Glomerular visceral epithelial cell (primary cell): ENCODE measurements around the gene PARD3B.
A peak's percentile ranks its signal among the peaks of the same experiment; 100 is the strongest.

Source experiments
- DNase-seq: peaks from one replicate; pipeline ENCODE4 v3.0.0-alpha.2; 2016; ENCODE audit errors: extremely low spot score

The PARD3B gene

DNA sequence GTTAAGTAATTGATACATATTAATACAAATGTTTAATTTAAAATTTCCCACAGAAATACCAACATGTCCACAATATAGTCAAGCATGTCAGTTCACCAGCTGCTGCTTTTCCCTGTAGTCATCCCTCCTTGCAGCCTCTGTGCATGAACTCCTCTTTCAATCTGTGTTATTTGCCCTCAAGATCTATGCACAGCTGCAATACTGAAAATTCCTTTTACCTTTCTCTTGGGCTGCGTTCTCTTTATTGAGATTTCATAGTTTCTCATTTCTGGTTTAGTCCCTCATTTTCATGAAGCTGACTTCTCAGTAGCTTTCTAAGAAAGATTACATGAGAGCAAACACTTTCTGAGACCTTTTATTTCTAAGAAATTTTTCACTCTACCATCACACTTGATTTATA lies 464.9 kb downstream of the PARD3B start:
- DNase-seq = no peak

DNA sequence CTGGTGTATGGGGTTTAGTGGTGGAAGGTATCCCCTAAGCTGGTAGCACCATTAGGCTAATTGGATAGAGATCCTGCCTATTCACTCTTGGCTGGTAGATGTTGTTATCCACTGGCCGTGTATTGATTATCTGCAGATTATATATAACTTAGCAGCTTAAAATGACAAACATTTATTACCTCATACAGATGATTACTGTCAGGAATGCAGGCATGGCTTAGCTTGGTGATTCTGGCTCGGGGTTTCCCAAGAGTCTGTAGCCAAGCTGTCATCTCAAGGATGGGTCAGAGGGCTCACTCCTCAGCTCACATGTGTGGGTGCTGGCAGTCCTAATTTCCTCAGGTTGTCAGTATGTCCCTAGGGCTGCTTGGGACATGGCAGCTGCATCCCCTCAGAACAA lies 465.8 kb downstream of the PARD3B start:
- no peak for DNase-seq

DNA sequence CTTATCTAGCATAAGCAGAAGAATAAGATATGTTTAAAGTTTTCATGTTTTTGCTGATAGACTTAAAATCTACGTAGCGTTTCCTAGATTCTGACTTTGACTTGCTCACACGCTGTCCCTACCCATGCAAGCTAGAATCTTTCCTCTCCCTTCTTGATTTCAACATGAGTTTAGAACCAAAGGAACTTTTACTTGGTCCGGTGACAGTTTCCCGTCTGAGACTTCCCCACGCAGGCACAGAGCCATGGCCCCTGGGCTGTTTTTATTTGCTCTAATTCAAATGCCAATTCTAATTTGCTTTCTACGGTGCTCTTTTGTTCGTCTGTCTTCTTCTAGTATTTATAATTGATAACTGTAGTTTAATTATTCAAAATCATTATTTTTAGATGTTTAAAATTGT lies 467.7 kb downstream of the PARD3B start:
- no peak for DNase-seq

DNA sequence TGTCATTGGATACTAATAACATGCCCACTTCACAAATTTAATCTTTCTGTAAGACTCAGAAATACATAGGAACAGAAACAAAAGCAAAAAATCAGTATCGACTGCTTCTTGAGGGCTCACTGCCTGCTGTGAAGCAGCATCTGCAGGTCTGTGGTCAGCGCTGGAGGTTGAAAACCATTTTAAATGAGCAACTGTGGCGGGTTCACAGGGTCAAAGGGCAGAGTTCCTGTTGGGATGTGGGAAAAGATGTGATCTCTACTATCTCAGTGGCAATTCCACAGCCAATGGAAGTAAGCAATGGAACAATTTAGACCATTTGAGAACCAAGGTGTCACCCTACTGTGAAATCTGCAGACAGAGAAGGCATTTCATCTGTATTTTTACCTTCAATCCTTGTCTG lies 468.3 kb downstream of the PARD3B start:
- no peak for DNase-seq

DNA sequence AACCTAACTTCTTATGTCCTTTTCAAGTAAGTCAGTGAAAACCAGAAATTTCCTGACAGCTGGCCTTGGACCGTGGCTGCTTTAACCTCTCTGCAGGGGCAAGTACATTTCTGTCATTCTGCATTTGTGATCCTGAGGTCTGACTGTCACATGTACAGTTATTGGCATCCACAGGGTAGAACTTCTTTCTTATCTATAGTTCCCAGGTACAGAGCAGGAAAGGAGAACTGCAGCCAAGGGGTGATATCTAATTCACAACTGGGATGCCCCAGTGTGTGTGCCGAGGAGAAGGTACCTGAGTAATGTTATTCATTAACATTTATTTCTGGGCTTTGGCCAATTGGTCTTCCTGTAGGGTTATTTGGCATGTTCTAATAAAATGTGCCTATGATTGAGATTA lies 468.9 kb downstream of the PARD3B start:
- no peak for DNase-seq

DNA sequence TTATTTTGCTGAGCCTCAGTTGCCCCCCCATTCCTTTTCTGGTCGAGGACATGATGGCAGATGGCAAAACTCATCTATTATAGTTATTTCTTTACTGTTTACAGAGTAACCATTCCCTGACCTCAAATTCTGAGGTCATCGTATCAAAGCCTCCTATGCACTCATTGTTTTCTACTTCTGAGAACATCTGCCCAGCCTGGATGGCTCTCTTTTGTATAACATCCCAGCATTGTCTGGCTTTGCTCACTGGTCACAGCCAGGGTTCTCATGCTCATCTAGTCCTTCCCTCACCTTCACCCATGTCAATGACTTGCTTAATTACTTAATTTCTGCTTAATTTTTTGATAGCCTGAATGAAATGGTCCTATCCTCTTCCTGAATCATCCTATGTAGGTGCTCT lies 472.1 kb downstream of the PARD3B start:
- no peak for DNase-seq

DNA sequence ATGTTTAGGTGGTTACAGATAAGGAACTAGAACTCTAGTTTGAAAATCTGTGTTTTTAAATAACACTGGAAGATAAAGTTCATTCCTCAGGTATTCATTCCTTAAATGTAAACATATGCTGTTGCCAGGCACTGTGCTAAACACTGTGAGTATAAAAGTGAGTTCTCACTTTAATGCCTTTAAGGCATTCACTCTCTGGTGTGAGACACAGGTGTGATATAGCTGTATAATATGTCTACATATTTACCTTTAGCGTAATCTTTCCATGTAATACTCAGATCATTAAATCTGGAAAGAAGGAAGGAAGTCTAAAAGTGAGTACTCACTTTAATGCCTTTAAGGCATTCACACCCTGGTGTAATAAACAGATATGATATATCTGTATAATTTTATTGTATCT lies 472.6 kb downstream of the PARD3B start:
- no peak for DNase-seq

DNA sequence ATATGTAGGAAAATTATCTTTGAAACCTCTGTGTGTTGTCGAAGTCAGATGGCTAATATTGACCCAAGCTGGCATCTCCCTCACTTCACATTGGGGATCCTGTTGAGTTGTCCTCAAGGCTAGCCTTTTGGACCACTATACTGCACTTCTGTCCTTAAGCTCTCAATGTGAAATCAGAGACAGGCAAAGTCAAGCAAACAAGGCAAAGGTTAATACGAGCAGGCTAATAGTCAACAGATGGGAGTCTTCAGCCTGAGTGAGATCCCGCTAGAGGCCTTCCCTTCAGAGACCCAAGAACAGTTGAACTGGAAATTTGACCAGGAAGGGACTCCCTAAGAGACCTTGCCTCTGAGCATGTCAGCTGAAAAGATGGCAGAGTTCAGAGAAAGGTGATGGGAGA lies 475.4 kb downstream of the PARD3B start:
- DNase-seq = no peak

DNA sequence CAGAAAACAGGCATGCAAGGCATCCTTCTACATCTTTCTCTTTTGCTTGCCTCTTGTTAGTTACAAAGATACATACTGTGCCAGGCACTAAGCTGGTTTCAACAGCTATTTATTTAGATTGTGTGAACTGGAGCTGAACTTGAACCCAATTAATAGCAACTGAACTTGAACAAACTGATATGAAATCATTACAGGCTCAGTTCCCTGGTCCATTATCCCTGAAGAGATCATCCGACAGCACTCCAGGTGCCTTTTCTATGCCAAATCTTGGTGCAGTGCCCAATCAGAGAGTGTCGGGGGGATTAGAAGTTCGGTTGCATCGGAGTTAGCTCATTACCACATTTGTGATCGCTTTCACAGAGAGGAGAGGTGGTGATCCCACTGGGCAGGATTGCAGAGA lies 477.6 kb downstream of the PARD3B start:
- no peak for DNase-seq

DNA sequence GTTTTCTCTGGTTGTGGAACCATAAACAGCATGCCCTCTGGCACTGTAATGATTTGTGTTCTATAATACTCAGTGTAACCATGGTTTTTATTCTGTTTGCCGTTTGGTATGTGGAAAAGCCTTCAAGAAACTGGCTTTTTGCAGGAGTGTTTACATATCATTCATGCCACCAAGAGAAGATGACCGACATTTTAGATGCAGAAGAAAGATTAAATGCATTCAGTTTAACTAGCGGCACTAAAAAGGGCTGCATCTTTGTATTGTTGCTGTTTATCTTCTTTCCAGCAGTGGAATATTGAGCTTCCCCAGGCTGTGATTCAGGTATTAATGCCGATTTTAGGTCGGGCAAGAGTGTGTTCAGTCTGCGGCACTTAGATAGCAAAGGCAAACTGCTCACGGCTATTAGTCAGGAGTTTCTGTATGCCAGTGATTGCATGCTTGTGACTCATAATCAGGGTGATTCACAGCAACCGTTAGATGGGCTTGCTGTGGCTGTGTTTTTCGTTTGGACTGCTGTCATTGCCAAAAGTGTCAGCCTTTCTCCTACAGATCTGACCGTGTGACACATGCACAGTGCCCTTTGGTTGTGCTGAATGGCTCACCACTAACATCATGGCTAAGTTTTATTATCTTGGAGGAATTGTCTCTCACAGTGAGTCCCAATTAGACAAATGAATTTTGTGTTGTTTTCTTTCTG lies 479.7 kb downstream of the PARD3B start:
- peak; percentile 84 for DNase-seq

DNA sequence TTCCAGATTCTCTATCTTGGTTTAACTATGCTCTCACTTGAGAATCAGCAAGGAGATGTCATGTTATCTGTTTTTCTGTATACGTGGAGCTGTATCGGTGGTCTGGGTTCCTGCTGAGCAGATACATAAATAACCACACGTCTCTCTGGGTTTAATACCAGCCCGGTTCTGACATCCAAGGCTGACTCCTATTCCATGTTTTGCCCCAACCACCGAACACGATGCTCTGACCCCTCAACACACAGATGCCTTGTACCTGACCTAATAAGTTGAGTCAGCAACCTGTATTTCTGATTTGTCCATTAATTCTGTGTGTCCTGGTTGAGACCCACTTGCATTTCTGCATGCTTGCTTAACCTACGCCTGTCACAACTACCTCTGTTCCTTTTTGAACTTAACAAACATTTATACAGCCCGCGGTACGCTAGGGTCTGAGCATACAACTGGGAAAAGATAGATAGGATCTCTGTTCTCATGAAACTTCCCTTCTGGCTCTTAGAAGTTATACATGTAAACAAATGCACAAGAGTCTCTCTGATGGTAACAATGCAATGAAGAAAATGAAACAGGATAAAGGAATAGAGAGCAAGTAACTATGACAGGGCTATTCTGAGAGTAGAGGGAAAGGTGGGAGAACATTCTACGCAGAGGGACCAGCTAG lies 480.4 kb downstream of the PARD3B start:
- no peak for DNase-seq

DNA sequence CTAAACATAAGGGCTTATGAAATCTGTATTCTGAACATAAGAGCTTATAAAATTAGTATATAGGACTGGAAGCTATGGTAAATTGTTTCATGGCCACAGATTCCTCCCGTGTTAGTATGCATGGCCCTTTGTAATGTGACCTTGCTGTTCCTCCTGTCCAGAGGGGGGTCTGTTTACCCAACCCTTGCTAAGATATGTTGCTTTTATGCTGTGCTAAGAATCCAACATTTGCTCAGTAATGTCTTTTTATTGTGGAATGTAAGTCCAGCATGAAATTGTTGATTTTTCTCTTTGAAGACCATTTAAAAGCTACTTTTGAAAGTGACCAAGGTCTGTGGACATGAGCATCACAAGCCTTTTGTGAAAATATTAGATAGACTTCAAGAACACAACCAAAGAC lies 485.4 kb downstream of the PARD3B start:
- DNase-seq = no peak

DNA sequence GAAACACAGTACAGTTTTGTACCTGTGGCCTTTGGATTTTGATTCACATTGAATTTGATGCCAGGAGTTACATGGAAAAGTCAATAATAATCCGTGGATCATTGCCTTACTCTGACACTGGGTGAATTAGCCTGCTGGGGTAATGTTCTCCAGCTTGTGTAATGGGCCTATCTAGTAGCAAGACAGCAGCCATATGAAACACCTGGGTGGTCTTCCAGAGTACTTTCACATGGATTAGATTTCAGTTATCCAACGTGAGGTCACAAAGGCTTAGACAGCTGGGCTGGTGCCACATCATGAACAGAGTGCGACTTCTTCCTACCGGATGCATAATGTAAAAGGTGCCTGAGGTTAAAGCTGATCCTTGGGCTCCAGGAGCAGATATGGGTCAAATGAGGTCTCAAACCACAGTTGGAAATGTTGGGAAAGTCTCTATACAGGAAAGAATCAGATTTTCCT lies 486.8 kb downstream of the PARD3B start:
- no peak for DNase-seq

DNA sequence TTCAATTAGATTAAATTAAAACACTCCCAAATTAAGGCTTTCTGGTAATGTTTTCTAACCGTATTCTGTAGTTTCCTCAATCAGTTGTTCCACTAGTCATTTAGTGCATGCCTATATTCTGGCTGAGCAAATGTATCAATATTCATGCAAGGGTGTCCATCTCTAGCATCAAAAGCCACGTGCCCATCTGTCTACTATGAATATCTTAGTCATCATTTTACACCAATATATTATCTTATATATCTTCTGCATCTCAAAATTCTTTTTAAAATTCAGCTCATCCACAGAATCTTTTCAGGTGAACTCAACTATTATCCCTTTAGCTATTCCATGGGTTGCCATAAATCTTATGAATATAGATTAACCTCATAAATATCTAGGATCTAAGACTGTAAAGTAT lies 488.2 kb downstream of the PARD3B start:
- DNase-seq = no peak

DNA sequence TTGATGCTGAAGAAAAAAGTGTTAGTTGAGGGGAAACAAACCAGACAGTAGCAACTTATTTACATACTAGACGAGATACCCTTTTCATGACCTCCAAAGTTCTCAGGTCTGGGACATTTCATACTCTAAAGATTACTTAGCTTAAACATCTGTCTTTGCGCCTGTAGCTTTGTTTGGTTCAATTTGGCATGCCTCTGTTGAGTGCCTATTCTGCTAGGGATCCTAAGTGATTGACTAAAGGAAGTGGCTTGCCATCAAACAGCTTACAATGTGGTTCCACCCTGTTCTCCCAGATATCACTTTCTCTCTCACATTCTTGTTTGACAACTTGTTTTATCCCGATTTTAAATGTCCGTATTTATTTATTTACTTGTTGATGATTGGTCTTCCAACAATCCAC lies 488.8 kb downstream of the PARD3B start:
- no peak for DNase-seq

DNA sequence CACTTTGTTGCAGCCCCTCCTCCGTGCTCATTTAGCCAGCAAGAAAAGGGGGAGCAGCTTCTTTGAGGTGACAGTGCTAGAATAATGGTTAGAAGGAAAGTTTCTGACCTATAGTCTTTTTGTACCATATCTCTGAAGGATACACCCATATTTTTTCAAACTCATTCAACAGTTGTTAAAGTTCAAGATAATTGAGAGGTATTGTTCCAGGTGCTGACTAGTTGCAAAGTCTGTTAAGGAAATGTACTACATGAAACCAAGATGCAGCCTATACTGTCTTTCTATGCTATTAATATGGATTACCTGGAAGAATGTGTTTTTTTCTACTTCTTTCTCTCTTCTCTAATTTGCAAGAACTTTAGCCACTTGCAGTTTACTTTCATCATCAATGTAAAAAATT lies 495.0 kb downstream of the PARD3B start:
- DNase-seq = no peak

DNA sequence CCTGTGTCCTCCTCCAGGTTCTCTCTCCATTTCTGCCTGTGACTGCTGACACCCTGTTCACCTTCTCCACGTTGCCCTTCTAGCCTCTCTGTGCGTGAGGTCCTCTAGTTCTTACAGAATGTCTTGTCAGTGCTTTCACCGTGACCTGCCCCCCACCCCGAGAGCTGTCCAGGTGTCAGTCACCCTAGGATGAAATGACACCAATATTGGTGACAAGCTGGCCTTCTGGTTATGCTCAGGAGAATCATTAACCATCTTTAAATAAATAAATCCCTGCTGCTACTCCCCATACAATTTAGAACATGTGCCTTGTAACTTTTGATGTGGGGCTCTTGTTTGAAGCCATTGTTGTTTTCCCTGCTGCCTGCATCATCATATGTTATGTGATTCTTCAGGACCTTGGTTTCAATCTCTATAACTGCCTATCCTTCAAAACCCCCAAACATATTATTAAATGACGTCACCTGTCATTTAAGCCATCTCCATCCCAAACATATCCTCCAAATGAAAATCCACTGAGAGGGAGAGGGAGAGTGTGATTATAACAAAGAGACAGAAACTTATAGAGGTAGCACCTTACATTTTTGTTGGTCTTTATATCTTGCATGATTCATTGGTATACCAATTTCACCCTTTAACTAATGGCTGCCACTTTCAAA lies 496.3 kb downstream of the PARD3B start:
- DNase-seq = no peak

DNA sequence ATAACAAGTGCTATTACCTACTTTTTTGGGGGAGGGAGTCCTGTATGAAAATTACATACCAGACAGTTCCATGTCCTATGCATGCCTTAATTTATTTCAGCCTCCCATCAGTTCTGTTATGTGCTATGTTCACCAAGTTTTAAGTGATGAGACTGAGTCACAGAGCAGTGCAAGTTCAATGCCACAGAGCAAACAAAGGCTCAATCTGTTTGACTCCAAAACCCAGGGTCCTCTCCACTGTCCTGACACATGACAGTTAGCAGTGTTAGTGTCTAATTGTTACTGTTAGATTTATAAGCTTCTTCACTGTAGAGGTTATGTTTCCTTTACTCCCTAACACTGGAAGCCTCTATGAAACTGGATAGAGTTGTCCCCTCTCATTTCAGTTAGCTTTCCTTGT lies 498.0 kb downstream of the PARD3B start:
- no peak for DNase-seq

DNA sequence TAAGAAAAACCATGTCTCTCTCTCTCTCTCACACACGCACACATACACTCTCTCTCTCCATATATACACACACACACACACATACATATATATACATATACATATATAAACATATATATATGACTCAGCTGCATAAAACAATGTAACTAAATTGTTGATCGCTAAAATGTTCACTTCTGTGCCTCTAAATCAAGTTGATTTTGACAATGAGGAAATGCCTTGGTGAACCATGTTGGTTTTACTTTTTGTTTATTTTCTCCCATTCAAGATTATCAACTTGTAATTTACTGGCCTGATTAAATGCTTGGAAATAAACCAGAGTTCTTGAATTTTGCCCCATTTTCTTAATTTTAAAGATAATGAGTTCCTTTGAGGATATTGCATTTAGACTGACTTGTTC lies 500.4 kb downstream of the PARD3B start:
- no peak for DNase-seq

DNA sequence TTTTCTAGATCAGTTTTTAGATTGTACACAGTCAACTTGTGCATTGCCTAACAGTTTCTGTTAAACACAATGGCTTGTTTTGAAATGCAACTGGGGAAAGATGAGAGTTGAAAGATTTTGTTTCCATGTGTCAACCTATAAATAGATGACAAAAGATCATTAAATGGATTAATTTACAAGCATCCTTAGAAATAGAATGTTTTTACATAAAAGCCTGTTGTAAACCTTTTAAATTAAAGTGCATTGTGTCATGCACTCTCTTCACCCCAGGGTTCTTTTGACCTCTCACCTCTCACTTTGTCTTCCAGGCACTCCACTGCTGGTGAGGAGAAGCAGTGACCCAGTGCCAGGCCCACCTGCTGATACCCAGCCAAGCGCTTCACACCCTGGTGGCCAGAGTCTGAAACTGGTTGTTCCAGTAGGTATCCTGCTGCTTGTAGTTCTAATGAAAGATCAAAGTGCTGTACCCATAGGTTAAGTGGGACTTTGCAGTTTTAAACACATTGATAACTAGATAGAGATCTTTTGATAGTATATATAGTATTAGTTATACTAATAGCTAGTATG lies 502.1 kb downstream of the PARD3B start:
- DNase-seq = no peak

DNA sequence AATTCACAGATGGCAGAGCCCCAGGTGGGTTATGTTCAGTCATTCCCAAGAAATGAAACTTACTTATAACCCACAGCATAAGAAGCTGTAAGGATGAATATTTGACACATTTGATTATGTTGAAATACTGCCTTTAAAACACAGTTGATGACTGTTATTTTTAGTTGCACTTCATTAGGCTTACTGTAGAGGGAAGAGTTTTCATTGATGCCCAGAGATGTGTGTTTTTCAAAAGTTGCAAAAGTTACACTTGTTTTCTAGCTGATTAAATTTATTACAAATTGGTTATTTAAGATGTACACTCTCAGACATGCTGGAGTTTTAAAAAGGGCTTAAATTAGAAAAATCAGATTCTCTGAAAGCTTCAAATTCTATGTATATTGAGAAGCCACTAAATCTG lies 506.1 kb downstream of the PARD3B start:
- no peak for DNase-seq

DNA sequence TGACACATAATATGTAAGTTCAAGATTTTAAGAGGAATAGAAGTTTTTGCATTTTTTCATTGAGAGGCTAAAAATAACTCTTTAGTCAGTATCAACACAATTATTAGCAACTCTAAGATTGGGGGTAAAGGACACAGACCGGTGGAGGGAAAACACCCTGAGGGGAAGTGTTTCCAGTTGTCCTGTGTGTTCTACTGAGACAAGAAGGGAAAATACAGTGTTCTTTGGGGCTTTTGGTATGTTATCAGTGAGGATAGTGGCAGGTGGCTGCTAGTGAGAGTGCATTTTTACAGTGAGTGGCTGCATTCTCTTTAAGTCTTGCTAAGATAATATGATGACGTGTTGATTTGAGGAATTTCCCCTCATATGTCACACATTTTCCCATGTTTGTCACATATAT lies 507.5 kb downstream of the PARD3B start:
- DNase-seq = no peak

DNA sequence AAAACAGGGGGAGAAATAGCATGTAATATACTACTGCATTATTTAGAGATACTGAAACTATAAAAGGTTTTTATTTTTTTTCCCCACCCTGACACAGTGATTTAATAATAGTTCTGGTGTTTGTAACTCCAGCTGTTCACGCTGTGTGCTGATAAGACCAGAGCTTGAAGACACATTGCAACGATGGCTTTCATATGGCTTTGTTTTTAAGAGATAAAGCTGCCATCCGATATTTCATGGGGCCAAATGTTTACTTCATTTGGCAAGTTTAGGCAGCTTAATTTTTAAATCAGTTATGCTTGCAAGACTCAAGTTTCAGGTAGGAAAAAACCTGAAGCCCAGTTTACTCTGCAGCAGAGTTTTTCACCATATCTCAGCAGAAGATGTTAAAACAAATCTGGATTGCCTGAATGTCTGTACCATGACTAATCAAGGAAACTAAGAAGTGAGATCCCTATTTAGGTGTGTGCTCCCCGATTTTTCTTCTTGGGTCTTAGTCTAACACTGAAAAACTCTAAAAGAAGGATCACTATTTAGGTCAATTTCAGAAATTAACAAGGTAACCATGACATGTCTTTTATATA lies 508.6 kb downstream of the PARD3B start:
- no peak for DNase-seq
